Endothelial cell of umbilical vein (primary cell): Measurements from ENCODE around the gene MARCHF11. TPM values are rescaled to one million over a fixed set of nuclear protein-coding genes. Genes with fewer than 3 reads are reported as not detected.

ENCODE experiments used
- BruUV-seq: library from RNA; stranded (reverse); fragments of 400-500 nt; replicated peaks from 2 replicates; lab custom pipeline; 2021; lab: Mats Ljungman, UMichigan
- CTCF ChIA-PET: fragments of 300-600, 350-600 bp; sonication (Branson Sonifier 250); formaldehyde crosslinking; loops from one replicate; lab custom pipeline; 2021; ENCODE audit warnings: antibody characterized with exemption, inconsistent platforms; lab: Charles Lee
- POLR2A ChIA-PET: fragments of 300-600, 350-600 bp; sonication (Branson Sonifier 250); formaldehyde crosslinking; loops from one replicate; lab custom pipeline; 2021; ENCODE audit warnings: antibody characterized with exemption, inconsistent platforms; lab: Charles Lee
- DNase-seq: peaks from one replicate; pipeline ENCODE4 v3.0.0-alpha.2; 2011; ENCODE audit warnings: low read depth, low spot score
- FAIRE-seq: peaks from 2 replicates; lab custom pipeline; 2011; peaks lifted over from hg19 to GRCh38; lab: Jason Lieb, UNC
- H2AFZ ChIP-seq: 2 replicates; pipeline ENCODE4 v1.6.0; 2012; ENCODE audit warnings: low read depth, low read length, control low read depth, inconsistent platforms
- H3K27ac ChIP-seq: 2 replicates; pipeline ENCODE4 v1.5.1; 2011; ENCODE audit warnings: low read depth, mild to moderate bottlenecking, control low read depth, low read length, moderate library complexity; ENCODE audit not compliant: insufficient read depth
- H3K27me3 ChIP-seq, 2 experiments: 2 replicates each; pipeline versions ENCODE4 v1.6.0 to v1.6.1; 2011; ENCODE audit warnings: low read length in 2 of 2, mixed read lengths in 1 of 2; ENCODE audit not compliant: control insufficient read depth in 2 of 2, insufficient read depth in 2 of 2
- H3K36me3 ChIP-seq, 2 experiments: 2 replicates in 1 of 2; 3 replicates in 1 of 2; pipeline ENCODE4 v1.5.1; 2011; ENCODE audit warnings: low read length in 2 of 2, mild to moderate bottlenecking in 1 of 2, moderate library complexity in 1 of 2; ENCODE audit not compliant: control insufficient read depth in 2 of 2, insufficient read depth in 2 of 2; ENCODE audit errors: extremely low read depth in 1 of 2
- H3K4me1 ChIP-seq: 3 replicates; pipeline ENCODE4 v1.5.1; 2011; ENCODE audit warnings: mild to moderate bottlenecking, low read length; ENCODE audit not compliant: control insufficient read depth, insufficient read depth; ENCODE audit errors: extremely low read depth
- H3K4me2 ChIP-seq: 2 replicates; pipeline ENCODE4 v1.6.1; 2011; ENCODE audit warnings: low read length, control low read depth, mixed read lengths; ENCODE audit not compliant: insufficient read depth
- H3K4me3 ChIP-seq, 3 experiments: fragments of 200-600 bp in 1 of 3; sonication (generic), shearing (Covaris generic) in 1 of 3; replicated peaks in 1 of 3; 2 replicates each; pipeline ENCODE4 v1.5.1; 2011 to 2016; ENCODE audit warnings: control low read depth in 3 of 3, low read length in 3 of 3, mild to moderate bottlenecking in 2 of 3, inconsistent platforms in 1 of 3, low read depth in 1 of 3, moderate library complexity in 1 of 3; ENCODE audit not compliant: insufficient read depth in 1 of 3
- H3K79me2 ChIP-seq: 2 replicates; pipeline ENCODE4 v1.6.0; 2012; ENCODE audit warnings: low read length, inconsistent platforms; ENCODE audit not compliant: control insufficient read depth, insufficient read depth
- H3K9ac ChIP-seq: replicated peaks from 2 replicates; pipeline ENCODE3; 2011; ENCODE audit warnings: low read length, control low read depth; ENCODE audit not compliant: insufficient read depth; ENCODE audit errors: extremely low read depth
- H3K9me1 ChIP-seq: replicated peaks from 3 replicates; pipeline ENCODE4 v1.6.0; 2011; ENCODE audit warnings: mild to moderate bottlenecking, low read length; ENCODE audit not compliant: control insufficient read depth, insufficient read depth; ENCODE audit errors: extremely low read depth
- H3K9me3 ChIP-seq: replicated peaks from 2 replicates; pipeline ENCODE4 v1.5.1; 2012; ENCODE audit warnings: low read length, inconsistent platforms; ENCODE audit not compliant: control insufficient read depth, insufficient read depth
- H4K20me1 ChIP-seq: replicated peaks from 2 replicates; pipeline ENCODE3; 2011; ENCODE audit warnings: mild to moderate bottlenecking, low read length; ENCODE audit not compliant: control insufficient read depth, insufficient read depth; ENCODE audit errors: extremely low read depth
- FOS ChIP-seq: IDR thresholded peaks from 2 replicates; pipeline ENCODE4 v1.6.1; 2011; ENCODE audit warnings: mild to moderate bottlenecking, low read length, moderate library complexity, borderline replicate concordance; ENCODE audit not compliant: insufficient read depth
- GATA2 ChIP-seq: IDR thresholded peaks from 2 replicates; pipeline ENCODE4 v1.7.0; 2011; ENCODE audit warnings: low read depth, mild to moderate bottlenecking, moderate library complexity, mixed read lengths, low read length; ENCODE audit not compliant: insufficient read length, insufficient read depth
- POLR2A ChIP-seq: IDR thresholded peaks from 2 replicates; pipeline ENCODE4 v1.6.1; 2012; ENCODE audit warnings: low read depth, mild to moderate bottlenecking, control low read depth, low read length
- dilution Hi-C: fragments of 300-500 bp; cut with MboI; formaldehyde crosslinking; loops from one replicate; pipeline ENCODE4 v1.15.0; 2019; ENCODE audit warnings: low sequenced_read_pairs; ENCODE audit not compliant: extremely low pct_ligation_motif_present
- intact Hi-C: fragments of 100-400 bp; cut with micrococcal nuclease; formaldehyde crosslinking; loops from one replicate; pipeline ENCODE4 v1.10.0; 2022
- polyA plus RNA-seq, 4 experiments: library from polyadenylated mRNA; depleted of rRNA in 3 of 4; stranded (reverse) in 3 of 4; unstranded in 1 of 4; fragments of >200 nt; gene quantifications; 2 replicates each; pipeline versions ENCODE4 v1.2.1 to v1.2.3, GENCODE V29; 2011 to 2012; ENCODE audit warnings: missing spikeins in 1 of 4
- total RNA-seq: library from RNA; stranded (reverse); gene quantifications from 2 replicates; pipeline ENCODE4 v1.2.3, GENCODE V29; 2021
- TF ChIP-seq, protein P1 (sequence below), 2 donors: IDR thresholded peaks; 1 replicate in 1 of 2; 2 replicates in 1 of 2; pipeline ENCODE4 v1.5.1; 2011; ENCODE audit warnings: low read length in 2 of 2, mild to moderate bottlenecking in 2 of 2, moderate library complexity in 2 of 2, control low read depth in 1 of 2, inconsistent platforms in 1 of 2, low read depth in 1 of 2; ENCODE audit not compliant: insufficient read depth in 1 of 2; ENCODE audit errors: extremely low read depth in 1 of 2

The MARCHF11 gene
- total and polyA plus RNA-seq, 2 donors (not counting 3 experiments of a cell fraction or from before 2014, with no cell fraction given), result not detected

DNA sequence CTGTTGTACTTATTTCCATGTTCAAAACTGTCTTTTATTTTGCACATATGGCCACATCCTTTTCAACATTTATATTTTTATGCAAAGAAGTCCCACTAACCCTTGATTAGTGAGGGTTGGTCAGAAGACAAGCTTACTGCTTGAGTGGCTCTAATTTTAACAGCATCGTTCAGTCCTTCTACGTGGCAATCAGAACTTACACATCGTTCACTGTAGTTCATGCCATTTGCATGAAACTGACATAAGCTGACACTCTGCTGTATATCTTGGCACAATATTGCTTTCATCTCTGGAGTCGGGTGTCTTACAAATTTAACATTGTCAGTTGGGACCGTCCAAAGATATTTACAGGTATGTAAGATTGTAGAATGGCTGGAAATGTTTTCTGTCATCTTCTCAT, 50.6 kb downstream of the MARCHF11 start:
- no peak overlapping the region for H3K4me2 ChIP-seq
- no peak overlapping the region for H2AFZ ChIP-seq
- no peaks in the 10 kb centered on the region for H3K27me3 ChIP-seq
- FAIRE-seq (no peak), DNase-seq (no peak)
- no peak overlapping the region for H3K4me3 ChIP-seq
- ChIA-PET CTCF (no interaction called here), POLR2A (no interaction called here)
- H3K9ac ChIP-seq, result no peak overlapping the region
- H3K9me1 ChIP-seq, result no peaks in the 10 kb centered on the region
- no peaks in the 10 kb centered on the region for H4K20me1 ChIP-seq
- H3K36me3 ChIP-seq, result no peaks in the 10 kb centered on the region
- intact Hi-C loops (no loop called here), dilution Hi-C loops (no loop called here)
- no peaks in the 10 kb centered on the region for H3K79me2 ChIP-seq
- BruUV-seq, result no TSS peak
- TF ChIP-seq FOS (no peak), GATA2 (no peak)
- TF ChIP-seq, protein P1, sequence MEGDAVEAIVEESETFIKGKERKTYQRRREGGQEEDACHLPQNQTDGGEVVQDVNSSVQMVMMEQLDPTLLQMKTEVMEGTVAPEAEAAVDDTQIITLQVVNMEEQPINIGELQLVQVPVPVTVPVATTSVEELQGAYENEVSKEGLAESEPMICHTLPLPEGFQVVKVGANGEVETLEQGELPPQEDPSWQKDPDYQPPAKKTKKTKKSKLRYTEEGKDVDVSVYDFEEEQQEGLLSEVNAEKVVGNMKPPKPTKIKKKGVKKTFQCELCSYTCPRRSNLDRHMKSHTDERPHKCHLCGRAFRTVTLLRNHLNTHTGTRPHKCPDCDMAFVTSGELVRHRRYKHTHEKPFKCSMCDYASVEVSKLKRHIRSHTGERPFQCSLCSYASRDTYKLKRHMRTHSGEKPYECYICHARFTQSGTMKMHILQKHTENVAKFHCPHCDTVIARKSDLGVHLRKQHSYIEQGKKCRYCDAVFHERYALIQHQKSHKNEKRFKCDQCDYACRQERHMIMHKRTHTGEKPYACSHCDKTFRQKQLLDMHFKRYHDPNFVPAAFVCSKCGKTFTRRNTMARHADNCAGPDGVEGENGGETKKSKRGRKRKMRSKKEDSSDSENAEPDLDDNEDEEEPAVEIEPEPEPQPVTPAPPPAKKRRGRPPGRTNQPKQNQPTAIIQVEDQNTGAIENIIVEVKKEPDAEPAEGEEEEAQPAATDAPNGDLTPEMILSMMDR (IDR thresholded peaks at IDR 0.05; ENCODE audit: extremely low read depth in 1 of 2, insufficient read depth in 1 of 2, low read depth in 1 of 2, low read length in 2 of 2), result no peak
- H3K9me3 ChIP-seq, result no peaks in the 10 kb centered on the region
- no peak overlapping the region for H3K27ac ChIP-seq
- H3K4me1 ChIP-seq, result no peaks in the 10 kb centered on the region

- no peak overlapping the region for H3K9ac ChIP-seq
- no peak for TF ChIP-seq POLR2A
- no peak for TF ChIP-seq GATA2
- intact Hi-C loops (no loop called here), dilution Hi-C loops (no loop called here)
- H3K4me3 ChIP-seq, result no peak overlapping the region
- H3K9me3 ChIP-seq, result no peaks in the 10 kb centered on the region
- no peaks in the 10 kb centered on the region for H3K36me3 ChIP-seq
- CTCF ChIA-PET, result interaction anchor here (0.8 kb wide), 1 partner anchor 32 kb away, joined by 3 read pairs; no protein-coding TSS in a partner anchor
- H4K20me1 ChIP-seq, result no peaks in the 10 kb centered on the region
- DNase-seq, result no peak
- H3K9me1 ChIP-seq, result no peaks in the 10 kb centered on the region
- no peaks in the 10 kb centered on the region for H3K4me1 ChIP-seq
- no peaks in the 10 kb centered on the region for H3K27me3 ChIP-seq
- H2AFZ ChIP-seq, result no peak overlapping the region
- BruUV-seq, result no TSS peak
- no peaks in the 10 kb centered on the region for H3K79me2 ChIP-seq
- POLR2A ChIA-PET, result no interaction called here
- FAIRE-seq, result no peak
- H3K27ac ChIP-seq, result no peak overlapping the region
- no peak overlapping the region for H3K4me2 ChIP-seq
Observed at GRCh38 chr5:16127865-16128544, 51.6 kb downstream of the MARCHF11 start.
